Testis (tissue), 2 donors: Measurements from ENCODE around the gene RASSF1.

ENCODE experiments used
- CTCF ChIP-seq, 3 experiments: fragments of 450-650 bp in 2 of 3; fragments of 200-600 bp in 1 of 3; sonication (generic) in 1 of 3; IDR thresholded peaks; one replicate each; pipeline ENCODE4 v1.5.1; 2016 to 2019; ENCODE audit warnings: antibody characterized with exemption in 3 of 3, mild to moderate bottlenecking in 2 of 3, moderate library complexity in 1 of 3
- POLR2A ChIP-seq: fragments of 450-650 bp; IDR thresholded peaks from one replicate; pipeline ENCODE4 v1.6.1; 2017; ENCODE audit warnings: antibody characterized with exemption, mild to moderate bottlenecking, moderate library complexity

- TF ChIP-seq POLR2A = no peak
- TF ChIP-seq CTCF (IDR thresholded peaks at IDR 0.05) = no peak
These were observed 17.8 kb upstream of the RASSF1 start for GRCh38 chr3:50358355-50358910.
